GM23248 (cell line): ENCODE measurements around the gene R3HDM4.

Experiments
- EZH2 ChIP-seq: fragments of 200-600 bp; sonication (generic); IDR thresholded peaks from 2 replicates; pipeline ENCODE4 v1.6.1; 2018; ENCODE audit warnings: antibody characterized with exemption, mild to moderate bottlenecking; ENCODE audit not compliant: insufficient read depth, poor library complexity, severe bottlenecking
- EZH2phosphoT487 ChIP-seq: fragments of 200-600 bp; sonication (generic); IDR thresholded peaks from 2 replicates; pipeline ENCODE4 v1.6.1; 2018; ENCODE audit warnings: antibody characterized with exemption, moderate library complexity, mild to moderate bottlenecking, low read depth; ENCODE audit not compliant: insufficient read depth

DNA sequence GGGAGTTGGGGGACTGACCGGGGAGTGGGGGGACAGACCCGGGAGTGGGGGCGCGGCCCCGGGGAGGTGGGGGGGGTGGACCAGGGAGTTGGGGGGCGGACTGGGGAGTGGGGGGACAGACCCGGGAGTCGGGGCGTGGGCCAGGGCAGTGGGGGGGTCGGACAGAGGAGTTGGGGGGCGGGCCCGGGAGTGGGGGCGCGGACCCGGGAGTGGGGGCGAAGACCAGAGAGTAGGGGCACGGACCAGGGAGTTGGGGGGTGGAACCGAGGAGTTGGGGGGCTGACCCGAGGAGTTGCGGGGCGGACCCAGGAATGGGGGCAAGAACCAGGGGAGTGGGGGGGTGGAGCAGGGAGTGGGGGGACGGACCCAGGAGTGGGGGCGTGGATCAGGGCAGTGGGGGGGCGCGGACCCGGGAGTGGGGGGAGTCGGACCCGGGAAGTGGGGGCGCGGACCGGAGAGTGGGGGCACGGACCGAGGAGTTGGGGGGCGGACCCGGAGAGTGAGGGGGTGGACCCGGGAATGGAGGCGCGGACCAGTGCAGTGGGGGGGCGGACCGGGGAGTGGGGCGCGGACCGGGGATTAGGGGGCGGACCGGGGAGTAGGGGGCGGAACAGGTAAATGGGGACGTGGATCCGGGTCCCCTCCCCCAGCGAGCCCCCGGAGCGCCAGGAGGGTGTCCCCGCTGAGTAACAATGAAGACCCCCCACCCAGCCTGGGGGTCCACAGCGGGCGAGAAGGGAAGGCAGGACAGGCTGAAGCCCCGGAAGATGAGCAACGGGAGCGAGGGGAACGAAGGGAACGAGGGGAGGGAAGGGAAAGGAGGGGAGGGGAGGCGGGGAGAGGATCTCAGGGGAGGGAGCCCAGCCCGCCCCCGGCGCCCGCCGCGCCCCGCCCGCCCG is 589 bp downstream of the R3HDM4 start:
- TF ChIP-seq EZH2 (no peak), EZH2phosphoT487 (no peak)
